HL-60 (cell line): Measurements from ENCODE around the gene ALDH2.

ENCODE experiments used
- CTCF ChIP-seq: IDR thresholded peaks from one replicate; pipeline ENCODE4 v1.5.1; 2011; ENCODE audit warnings: low read length, control low read depth, inconsistent platforms; ENCODE audit not compliant: insufficient read depth
- GABPA ChIP-seq: IDR thresholded peaks from 2 replicates; pipeline ENCODE4 v1.6.1; 2012; ENCODE audit warnings: low read depth
- POLR2AphosphoS5 ChIP-seq: IDR thresholded peaks from 2 replicates; pipeline ENCODE4 v1.6.1; 2012; ENCODE audit warnings: low read depth
- REST ChIP-seq: IDR thresholded peaks from 2 replicates; pipeline ENCODE4 v1.6.1; 2012; ENCODE audit warnings: low read depth; ENCODE audit not compliant: insufficient replicate concordance

GRCh38 chr12:111769599-111769998 is 2.9 kb downstream of the ALDH2 start:
- TF ChIP-seq CTCF = no peak
- TF ChIP-seq REST = no peak
- no peak for TF ChIP-seq POLR2AphosphoS5
- no peak for TF ChIP-seq GABPA
